ENCODE measurements around the gene MYH8.

The MYH8 gene

DNA sequence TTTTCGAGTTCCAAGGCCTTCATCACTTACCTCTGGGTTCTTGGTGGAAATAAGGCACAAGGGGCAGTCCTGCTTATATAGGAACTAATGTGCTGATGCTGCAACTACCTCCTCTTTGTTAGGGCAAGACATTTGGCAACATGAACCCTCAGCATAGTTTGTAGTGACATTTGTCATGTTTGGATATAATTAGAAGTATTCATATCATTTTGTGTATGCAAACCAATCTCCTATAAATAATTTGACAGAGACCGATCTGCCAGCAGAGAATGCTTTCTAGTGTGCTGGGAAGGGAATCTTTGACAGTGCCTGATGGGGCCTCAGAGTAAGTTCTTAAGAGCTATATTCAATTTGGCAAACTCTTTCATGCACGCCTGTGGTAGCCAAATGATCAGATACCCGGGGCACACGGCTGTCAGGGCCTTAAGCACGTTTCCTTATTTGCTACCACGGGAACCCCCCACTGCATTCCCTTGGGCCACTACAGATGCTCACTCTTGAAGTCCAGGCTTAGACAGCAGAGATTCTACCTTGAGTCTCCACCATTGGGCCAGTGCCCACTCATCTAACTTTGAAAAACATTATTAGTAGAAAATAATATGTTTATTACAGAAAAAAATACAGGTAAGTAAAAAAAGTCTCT is at the start of gene MYH8:
Gene MYH8 (minus strand): TSS at position 51 of the 643 bp plus-strand sequence. CDS start 1,723 bp downstream, outside the sequence.
- TF ChIP-seq, protein P1, sequence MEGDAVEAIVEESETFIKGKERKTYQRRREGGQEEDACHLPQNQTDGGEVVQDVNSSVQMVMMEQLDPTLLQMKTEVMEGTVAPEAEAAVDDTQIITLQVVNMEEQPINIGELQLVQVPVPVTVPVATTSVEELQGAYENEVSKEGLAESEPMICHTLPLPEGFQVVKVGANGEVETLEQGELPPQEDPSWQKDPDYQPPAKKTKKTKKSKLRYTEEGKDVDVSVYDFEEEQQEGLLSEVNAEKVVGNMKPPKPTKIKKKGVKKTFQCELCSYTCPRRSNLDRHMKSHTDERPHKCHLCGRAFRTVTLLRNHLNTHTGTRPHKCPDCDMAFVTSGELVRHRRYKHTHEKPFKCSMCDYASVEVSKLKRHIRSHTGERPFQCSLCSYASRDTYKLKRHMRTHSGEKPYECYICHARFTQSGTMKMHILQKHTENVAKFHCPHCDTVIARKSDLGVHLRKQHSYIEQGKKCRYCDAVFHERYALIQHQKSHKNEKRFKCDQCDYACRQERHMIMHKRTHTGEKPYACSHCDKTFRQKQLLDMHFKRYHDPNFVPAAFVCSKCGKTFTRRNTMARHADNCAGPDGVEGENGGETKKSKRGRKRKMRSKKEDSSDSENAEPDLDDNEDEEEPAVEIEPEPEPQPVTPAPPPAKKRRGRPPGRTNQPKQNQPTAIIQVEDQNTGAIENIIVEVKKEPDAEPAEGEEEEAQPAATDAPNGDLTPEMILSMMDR (IDR thresholded peaks at IDR 0.05; ENCODE audit: control insufficient read depth, extremely low read depth, insufficient read depth), result no peak
- no peak for DNase-seq (ENCODE audit: low read depth)
- H3K4me3 ChIP-seq (ENCODE audit: low read depth, low read length), result no peak within 1 kb of the TSS

DNA sequence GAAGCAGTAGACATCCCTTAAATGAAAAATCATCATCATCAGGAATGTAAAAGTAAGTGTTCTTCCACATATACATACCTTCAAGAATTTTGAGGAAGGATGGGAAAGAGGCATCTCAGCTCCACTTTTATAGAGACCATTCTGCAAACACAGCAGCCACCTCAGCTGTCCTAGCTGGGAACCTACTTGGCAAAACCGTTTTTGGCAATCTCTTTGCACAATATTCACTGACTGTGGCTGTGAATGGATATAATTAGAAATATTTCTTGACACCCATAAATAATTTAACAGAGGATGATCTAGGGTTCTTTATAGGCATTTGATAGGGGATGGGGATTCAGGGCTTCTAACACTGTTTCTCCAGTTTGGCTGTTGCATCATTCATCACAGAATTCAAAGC is 47.7 kb upstream of the MYH8 start, which contains the start of gene MYH4:
Gene MYH4 (minus strand): TSS at position 101 of the 400 bp plus-strand sequence. CDS start 2,814 bp downstream, outside the sequence.
- TF ChIP-seq, protein P1 (IDR thresholded peaks at IDR 0.05; ENCODE audit: control insufficient read depth, extremely low read depth, insufficient read depth), result no peak
- DNase-seq (ENCODE audit: low read depth), result no peak
- no peak within 1 kb of the TSS for H3K4me3 ChIP-seq (ENCODE audit: low read depth, low read length)

DNA sequence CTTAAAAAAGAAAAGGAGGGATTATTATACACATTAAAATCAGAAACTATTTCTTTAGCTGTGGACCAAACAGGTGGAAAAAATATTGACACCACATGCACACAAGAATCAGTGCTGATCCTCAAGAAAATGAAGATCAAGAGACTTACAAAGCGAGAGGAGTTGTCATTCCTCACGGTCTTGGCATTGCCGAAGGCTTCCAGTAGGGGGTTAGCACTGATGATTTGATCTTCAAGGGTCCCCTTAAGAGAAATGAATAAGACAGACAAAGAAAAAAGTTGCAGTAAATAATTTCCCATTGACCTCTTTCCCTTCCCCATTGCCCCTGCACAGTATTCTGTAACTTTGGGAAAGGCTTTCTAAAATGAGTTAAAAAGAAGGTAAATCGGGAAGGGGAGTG is 41.7 kb upstream of the MYH8 start:
- no peak for DNase-seq (ENCODE audit: low read depth)
- no peak overlapping the region for H3K4me3 ChIP-seq (ENCODE audit: low read depth, low read length)

DNA sequence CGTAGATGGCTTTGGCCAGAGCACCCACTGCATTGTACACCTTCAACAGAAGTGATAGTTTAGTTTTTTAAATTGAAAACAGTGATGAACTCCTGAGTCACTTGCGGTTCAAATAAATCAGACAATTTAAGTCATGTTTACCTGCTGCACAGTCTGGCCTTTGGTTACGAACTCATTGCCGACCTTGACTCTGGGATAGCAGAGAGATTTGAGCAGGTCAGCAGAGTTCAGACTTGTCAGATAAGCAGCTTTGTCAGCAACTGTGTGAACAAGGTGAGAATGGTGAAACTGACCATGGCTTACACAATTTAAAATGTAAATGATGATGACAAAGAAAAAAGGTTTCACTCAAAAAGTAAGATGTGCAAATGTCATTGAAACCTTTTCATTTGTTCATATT is 38.3 kb upstream of the MYH8 start:
- TF ChIP-seq, protein P1 (IDR thresholded peaks at IDR 0.05; ENCODE audit: control insufficient read depth, extremely low read depth, insufficient read depth), result no peak
- H3K4me3 ChIP-seq (ENCODE audit: low read depth, low read length), result no peak overlapping the region

More for the DNA sequence above, 41.7 kb upstream of the MYH8 start:
- TF ChIP-seq, protein P1 (IDR thresholded peaks at IDR 0.05; ENCODE audit: control insufficient read depth, extremely low read depth, insufficient read depth), result no peak

DNA sequence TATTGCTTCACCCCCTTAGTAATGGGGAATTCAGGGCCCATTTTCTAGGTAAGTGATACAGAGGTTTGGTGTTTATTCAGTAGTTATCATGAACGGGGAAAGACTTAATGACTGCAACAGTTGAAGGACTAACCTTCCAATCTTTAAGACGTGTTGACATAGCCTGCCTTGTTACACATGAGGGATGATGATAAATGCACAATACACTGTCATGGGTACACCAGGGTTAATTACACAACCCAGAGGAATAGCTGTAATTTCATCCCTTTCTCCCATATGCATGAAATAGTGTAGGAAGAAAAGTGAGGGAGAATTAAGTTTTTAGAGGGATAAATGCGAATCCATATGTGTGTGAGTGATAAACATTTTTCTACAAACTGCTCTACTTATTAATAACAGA is 37.0 kb upstream of the MYH8 start:
- no peak overlapping the region for H3K4me3 ChIP-seq (ENCODE audit: low read depth, low read length)
- DNase-seq (ENCODE audit: low read depth), result no peak
- TF ChIP-seq, protein P1 (IDR thresholded peaks at IDR 0.05; ENCODE audit: control insufficient read depth, extremely low read depth, insufficient read depth), result no peak

More for the DNA sequence above, 38.3 kb upstream of the MYH8 start:
- DNase-seq (ENCODE audit: low read depth), result no peak

DNA sequence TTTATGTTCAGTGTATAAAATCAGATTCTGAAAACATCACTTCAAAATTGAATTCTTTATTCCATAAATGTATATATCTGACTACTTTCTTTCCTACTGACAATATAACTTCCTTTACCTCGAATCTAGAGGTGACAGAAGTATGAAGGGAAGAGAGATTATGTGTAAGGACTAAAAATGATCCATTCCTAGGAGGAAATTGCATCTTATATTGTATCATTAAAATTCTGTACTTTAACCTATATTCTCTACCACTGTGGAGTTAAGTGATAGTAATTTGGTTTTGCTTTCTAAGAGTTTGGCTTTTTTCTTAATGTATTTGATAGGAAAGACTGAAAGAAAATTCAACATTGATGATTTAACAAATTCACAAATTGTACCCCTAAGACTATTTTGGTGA is 36.2 kb upstream of the MYH8 start:
- no peak for DNase-seq (ENCODE audit: low read depth)
- TF ChIP-seq, protein P1 (IDR thresholded peaks at IDR 0.05; ENCODE audit: control insufficient read depth, extremely low read depth, insufficient read depth), result no peak
- no peak overlapping the region for H3K4me3 ChIP-seq (ENCODE audit: low read depth, low read length)
